HG03439 (cell line): Measurements from ENCODE around the gene VWA3B.

ENCODE experiments used
- ATAC-seq: cut with Tn5 transposase; IDR thresholded peaks from one replicate; pipeline ENCODE4 v1.9.1; 2021; ENCODE audit warnings: mild to moderate bottlenecking, moderate library complexity; ENCODE audit not compliant: unreplicated experiment

The VWA3B gene

GRCh38 chr2:98324181-98324580 lies 237.2 kb downstream of the VWA3B start:
- no peak for ATAC-seq

GRCh38 chr2:98327776-98328175 lies 240.8 kb downstream of the VWA3B start:
- ATAC-seq, result no peak

GRCh38 chr2:98329549-98329948 lies 242.6 kb downstream of the VWA3B start:
- ATAC-seq, result no peak

- no peak for ATAC-seq
Observed at GRCh38 chr2:98332989-98333388, 246.0 kb downstream of the VWA3B start.

- ATAC-seq, result no peak
Observed at GRCh38 chr2:98333922-98334321, 247.0 kb downstream of the VWA3B start.

DNA sequence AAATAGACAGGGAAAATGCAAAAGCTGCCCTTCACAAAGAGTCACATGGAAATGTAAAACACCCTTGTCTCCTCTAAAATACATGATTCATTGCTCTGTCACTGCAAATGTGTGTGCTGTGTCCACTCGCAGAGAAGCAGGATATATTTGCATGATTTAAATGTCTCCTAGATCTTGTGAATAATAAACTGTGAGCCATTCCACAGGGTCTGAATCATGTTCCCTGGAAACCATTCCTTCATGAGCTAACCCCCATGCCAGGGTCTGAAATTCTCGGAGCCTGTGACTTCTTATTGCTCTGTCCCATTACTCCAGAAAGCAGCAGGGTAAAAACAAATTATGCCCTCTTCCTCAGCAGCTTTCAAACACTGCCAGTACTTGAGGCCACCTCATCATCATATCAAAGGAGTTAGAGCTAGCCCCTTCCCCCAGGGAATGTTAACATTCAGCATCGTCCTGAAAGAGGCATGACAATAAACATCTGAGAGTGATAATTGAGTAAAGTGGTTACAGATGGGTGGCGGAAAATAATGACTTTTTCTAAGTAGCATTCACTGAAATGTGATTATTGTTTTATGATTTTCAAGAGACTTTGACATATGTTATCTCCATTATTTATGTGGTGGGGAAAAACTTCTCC lies 247.6 kb downstream of the VWA3B start:
- no peak for ATAC-seq

DNA sequence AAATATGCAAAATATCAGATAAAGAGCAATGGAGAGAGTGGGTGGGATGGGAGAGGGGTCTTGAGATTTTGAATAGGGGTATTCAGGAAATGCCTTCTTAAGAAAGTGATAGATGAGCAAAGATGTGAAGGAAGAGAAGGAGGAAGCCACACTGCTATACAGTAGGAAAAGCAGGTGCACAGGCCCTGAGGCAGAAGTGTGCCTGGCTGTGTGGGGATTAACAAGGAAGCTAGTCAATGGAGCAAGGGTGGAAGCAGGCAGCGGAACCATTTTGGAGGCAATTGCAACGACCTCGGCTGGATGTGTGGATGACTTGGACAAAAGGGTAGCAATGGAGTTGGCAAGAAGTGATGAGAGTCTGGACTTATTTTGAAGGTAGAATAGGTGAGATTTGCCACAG lies 248.3 kb downstream of the VWA3B start:
- no peak for ATAC-seq

GRCh38 chr2:98341241-98341640 lies 254.3 kb downstream of the VWA3B start:
- no peak for ATAC-seq

- no peak for ATAC-seq
Observed at GRCh38 chr2:98343285-98343684, 256.3 kb downstream of the VWA3B start.

DNA sequence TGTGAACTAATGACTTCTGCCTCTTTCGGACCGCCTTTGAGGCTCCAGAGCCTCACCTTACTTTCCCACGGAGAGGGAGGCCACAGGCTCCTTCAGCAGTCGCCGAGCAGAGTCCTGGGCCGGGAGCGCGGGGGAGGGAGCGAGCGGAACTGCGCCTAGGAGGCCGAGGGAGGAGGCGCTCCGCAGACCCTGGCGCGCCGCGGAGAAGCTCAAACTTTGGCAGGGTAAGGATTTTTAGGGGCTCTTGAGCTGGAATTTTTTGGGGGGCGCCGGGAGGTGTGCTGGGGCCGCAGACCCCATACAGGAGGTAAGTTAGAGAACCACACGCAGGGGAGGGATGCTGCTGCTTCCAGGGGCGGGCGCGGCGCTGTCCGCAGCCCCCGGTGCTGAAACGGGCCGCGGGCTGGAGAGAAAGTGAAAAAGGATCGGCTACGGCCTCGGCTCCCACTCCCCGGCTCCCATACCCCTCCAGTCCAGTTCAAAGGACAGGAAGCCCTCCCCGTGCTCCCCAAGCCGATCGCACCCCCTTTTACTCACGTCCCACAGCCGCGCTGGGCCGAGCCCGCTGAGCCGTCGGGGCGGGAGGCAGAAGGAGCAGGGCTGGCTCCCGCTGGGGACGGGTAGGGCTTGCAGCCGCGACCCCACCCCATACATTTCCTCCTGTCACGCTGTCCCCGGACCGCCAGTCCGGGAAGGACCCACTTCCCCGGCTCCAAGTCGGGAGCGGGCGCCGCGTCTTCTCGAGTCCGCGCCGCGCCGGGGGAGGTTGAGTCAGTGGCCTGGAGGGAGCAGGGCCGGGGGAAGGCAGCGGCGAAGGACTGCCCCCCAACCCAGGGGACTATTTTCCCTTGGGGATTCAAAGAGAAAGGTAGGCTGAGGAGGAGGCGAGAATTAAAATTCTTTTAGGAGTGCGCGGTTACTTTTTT lies 259.6 kb downstream of the VWA3B start, which contains the start of gene CNGA3:
Gene CNGA3 (plus strand): TSS at position 146 of the 926 bp plus-strand sequence. CDS start 23,520 bp downstream, outside the sequence.
- ATAC-seq, result no peak

DNA sequence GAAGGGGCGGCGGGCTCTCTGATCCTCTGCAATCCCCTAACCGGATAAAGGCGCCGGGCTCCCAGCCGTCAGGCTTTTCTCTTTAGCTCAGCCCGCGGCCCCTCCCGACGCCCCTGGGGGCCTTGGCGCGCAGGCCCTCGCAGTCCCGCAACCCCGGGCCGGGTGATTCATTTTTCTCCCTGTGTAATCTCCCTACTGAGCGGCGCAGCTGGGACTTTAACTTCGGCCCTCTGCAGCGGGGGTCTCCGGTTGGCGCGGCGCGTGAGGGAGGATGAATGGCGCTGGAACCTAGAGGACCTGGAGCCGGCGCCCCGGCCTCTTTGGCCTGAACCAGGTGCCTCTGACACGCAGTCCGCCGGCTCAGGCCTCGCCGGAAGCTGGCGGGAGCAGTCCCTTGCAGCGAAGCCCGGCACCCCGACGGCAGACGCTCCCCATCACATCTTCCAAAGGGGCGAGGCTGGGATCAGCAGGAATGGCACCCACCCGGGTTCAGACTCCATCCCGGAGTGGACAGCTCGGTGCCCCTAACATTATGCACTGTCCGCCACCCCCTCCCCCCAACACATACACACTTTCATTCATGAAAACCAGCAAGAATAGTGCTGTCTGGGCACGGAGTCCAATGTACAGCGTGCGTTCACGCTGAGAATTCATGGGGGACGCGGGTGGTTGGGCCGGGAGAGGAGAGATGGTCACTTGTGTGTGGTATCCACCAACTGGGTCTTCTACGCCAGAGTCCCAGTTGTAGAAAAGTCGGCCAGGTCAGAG lies 260.5 kb downstream of the VWA3B start:
- ATAC-seq, result no peak

- ATAC-seq, result no peak
Observed at GRCh38 chr2:98348066-98348561, 261.1 kb downstream of the VWA3B start.

DNA sequence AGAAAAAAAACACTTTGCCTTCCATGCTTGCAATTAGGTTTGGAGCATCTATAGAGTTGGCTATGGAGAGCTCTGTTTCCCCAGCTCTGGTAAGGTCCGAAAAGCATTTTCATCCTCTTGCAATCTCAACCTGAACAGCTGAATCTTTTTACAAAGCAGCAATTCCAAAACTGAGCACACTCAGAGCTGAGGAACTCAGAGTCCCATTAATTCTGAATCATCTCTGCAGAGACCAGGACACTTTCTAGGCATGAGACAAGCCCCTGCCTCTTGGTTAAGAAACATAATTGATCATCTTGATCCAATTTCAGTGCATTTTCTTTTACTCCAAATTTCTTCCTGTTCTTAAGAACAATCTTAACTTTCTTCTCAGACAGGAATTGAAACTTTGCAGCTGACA lies 263.4 kb downstream of the VWA3B start:
- ATAC-seq, result no peak

- no peak for ATAC-seq
Observed at GRCh38 chr2:98355881-98356280, 268.9 kb downstream of the VWA3B start.

DNA sequence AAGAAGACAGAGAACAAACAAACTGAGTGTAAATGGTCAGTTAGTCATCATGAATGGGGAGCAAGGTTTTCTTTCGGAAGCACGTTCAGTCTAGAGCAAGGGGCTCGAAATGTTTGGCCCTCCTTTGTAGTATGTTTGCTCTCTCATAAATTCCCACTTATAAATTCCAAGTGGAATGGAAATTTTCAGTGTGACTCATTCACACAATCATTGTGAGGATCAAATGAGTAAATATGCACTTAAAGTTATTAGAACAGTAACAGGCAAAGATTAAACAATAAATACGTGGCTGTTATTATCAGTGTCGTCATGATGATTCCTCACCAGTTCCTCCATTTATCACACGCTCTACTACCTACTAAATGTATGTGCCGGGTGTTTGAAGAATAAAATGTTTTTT lies 269.8 kb downstream of the VWA3B start:
- ATAC-seq, result no peak

DNA sequence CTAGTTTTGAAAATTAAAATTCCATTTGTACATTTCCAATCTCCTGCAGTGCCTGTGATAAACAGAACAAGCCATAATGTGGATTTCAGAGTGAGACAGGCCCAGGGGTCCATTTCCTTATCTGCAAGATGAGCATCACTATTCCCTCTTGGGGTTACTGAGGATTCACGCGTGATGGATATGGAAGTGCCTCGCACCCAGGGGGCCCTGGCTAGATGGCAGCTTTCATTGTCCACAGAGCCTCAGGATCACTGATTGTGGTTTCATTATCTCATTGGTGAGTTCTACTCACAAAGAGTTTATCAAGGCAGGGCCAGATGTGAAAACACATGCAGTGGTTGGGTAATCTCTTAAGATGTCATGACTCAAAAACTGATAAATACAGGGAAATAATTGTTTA lies 270.9 kb downstream of the VWA3B start:
- ATAC-seq, result no peak

- no peak for ATAC-seq
Observed at GRCh38 chr2:98359986-98360385, 273.0 kb downstream of the VWA3B start.
